Measurements from ENCODE around the gene B2M. TPM values are rescaled to one million over a fixed set of nuclear protein-coding genes. Genes with fewer than 3 reads are reported as not detected.
A peak's percentile ranks its signal among the peaks of the same experiment; 100 is the strongest.

The B2M gene
- total and polyA plus RNA-seq, 10 of the 15 experiments (the other 5 are each of a cell fraction or from before 2014, with no cell fraction given) = 2,901 to 22,794 (median 8,374) TPM

DNA sequence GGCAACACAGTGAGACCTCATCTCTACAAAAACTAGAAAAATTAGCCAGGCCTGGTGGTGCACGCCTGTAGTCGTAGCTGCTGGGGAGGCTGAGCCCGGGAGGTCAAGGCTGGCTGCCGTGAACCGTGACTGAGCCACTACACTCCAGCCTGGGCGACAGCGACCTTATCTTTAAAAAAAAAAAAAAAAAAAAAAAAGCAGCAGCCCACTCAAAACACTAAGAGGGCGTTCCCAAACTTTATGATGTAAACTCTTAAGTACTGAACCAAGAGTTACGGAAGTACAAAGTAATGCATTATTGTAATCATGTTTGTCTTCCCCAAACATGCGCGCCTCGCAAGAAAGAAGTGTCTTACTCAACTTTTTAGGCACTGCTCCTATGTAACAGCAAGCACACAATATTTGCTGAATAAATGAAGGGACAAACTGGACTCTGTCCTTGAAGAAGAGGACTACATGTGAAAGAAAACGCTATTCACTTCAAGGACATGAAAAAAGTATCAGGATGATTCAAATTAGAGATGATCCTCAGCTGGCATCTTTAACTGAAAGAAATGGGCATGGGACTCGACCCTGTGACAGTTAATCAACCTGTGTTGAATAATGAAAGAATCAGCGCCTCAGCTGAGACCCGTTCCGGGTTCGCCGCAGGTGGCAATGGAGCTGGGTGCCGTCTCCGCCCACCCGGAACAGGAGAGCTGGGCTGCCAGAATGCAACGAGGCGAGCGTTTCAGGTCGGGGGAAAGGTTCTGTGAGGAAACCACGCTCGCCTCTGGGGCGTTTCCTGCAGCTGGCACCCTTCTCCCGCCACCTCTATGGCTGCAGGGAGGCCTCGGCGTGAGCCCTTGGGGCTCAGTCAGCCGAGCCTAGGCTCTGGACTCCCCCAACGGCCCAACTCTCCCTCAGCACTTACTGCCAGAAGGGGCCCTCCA is 48.6 kb upstream of the B2M start (continued):
- TF ChIP-seq E4F1 (IDR thresholded peaks at IDR 0.05; ENCODE audit: borderline replicate concordance, partially characterized antibody) (peak; percentile 34), SREBF2 (IDR thresholded peaks at IDR 0.05; ENCODE audit: low read length) (no peak), BCLAF1 (IDR thresholded peaks at IDR 0.05) (no peak), RUNX3 (IDR thresholded peaks at IDR 0.05; ENCODE audit: low read length) (peak; percentile 26; the same call in 1 of the 2 replicates), CBX3 (IDR thresholded peaks at IDR 0.05; ENCODE audit: borderline replicate concordance, low read depth) (no peak), BACH1 (IDR thresholded peaks at IDR 0.05; ENCODE audit: borderline replicate concordance) (no peak), PBX3 (IDR thresholded peaks at IDR 0.05; ENCODE audit: insufficient replicate concordance, low read depth, low read length) (no peak), ZNF274 (IDR thresholded peaks at IDR 0.05; ENCODE audit: insufficient read depth, insufficient read length) (no peak), RELA (IDR thresholded peaks at IDR 0.05; ENCODE audit: borderline replicate concordance, partially characterized antibody) (no peak), BHLHE40 (IDR thresholded peaks at IDR 0.05; ENCODE audit: borderline replicate concordance in 1 of 2, low read depth in 2 of 2, low read length in 1 of 2) (no peak), ZZZ3 (IDR thresholded peaks at IDR 0.05; ENCODE audit: control insufficient read depth, insufficient read length, low read depth) (no peak), YBX1 (IDR thresholded peaks at IDR 0.05) (no peak), ZBTB33 (IDR thresholded peaks at IDR 0.05) (no peak), SMARCA5 (IDR thresholded peaks at IDR 0.05) (peak; percentile 8; the same call in 1 of the 2 replicates), HDAC2 (IDR thresholded peaks at IDR 0.05) (no peak), FOS (IDR thresholded peaks at IDR 0.05; ENCODE audit: borderline replicate concordance, extremely low read depth, insufficient read length) (no peak), FOXM1 (IDR thresholded peaks at IDR 0.05; ENCODE audit: low read depth, low read length) (no peak)
- TF ChIP-seq, protein P1, sequence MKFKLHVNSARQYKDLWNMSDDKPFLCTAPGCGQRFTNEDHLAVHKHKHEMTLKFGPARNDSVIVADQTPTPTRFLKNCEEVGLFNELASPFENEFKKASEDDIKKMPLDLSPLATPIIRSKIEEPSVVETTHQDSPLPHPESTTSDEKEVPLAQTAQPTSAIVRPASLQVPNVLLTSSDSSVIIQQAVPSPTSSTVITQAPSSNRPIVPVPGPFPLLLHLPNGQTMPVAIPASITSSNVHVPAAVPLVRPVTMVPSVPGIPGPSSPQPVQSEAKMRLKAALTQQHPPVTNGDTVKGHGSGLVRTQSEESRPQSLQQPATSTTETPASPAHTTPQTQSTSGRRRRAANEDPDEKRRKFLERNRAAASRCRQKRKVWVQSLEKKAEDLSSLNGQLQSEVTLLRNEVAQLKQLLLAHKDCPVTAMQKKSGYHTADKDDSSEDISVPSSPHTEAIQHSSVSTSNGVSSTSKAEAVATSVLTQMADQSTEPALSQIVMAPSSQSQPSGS (IDR thresholded peaks at IDR 0.05; ENCODE audit: low read length) = peak; percentile 57
- TF ChIP-seq, protein P2, sequence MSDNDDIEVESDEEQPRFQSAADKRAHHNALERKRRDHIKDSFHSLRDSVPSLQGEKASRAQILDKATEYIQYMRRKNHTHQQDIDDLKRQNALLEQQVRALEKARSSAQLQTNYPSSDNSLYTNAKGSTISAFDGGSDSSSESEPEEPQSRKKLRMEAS (IDR thresholded peaks at IDR 0.05; ENCODE audit: low read depth, low read length) = no peak; the same call in 1 of the 2 replicates
